Liver (tissue), 9 donors: ENCODE results near the gene TMEM238L. TPM values are rescaled to one million over a fixed set of nuclear protein-coding genes. Genes with fewer than 3 reads are reported as not detected.

ENCODE experiments used
- DNase-seq: peaks from one replicate; pipeline ENCODE4 v3.0.0-alpha.2; 2017; ENCODE audit warnings: low spot score
- H3K27ac ChIP-seq, 2 donors: one replicate each; pipeline ENCODE4 v1.7.0; 2013; ENCODE audit warnings: inconsistent platforms in 2 of 2, low read length in 2 of 2, control low read depth in 1 of 2, low read depth in 1 of 2, mild to moderate bottlenecking in 1 of 2
- H3K27me3 ChIP-seq, 4 donors: one replicate each; pipeline versions ENCODE4 v1.6.1 to v1.7.0; 2013; ENCODE audit warnings: low read length in 3 of 4, inconsistent platforms in 1 of 4, mild to moderate bottlenecking in 1 of 4, moderate library complexity in 1 of 4; ENCODE audit not compliant: control insufficient read depth in 4 of 4, insufficient read depth in 4 of 4
- H3K36me3 ChIP-seq, 4 donors: one replicate each; pipeline versions ENCODE4 v1.6.1 to v1.7.0; 2013; ENCODE audit warnings: low read length in 3 of 4, mild to moderate bottlenecking in 3 of 4, low read depth in 1 of 4, moderate library complexity in 1 of 4; ENCODE audit not compliant: control insufficient read depth in 4 of 4, insufficient read depth in 3 of 4
- H3K4me1 ChIP-seq, 4 donors: one replicate each; pipeline versions ENCODE4 v1.6.1 to v1.7.0; 2013; ENCODE audit warnings: low read length in 3 of 4, mild to moderate bottlenecking in 3 of 4, moderate library complexity in 1 of 4; ENCODE audit not compliant: control insufficient read depth in 4 of 4, insufficient read depth in 4 of 4
- H3K4me3 ChIP-seq, 3 donors: one replicate each; pipeline versions ENCODE4 v1.6.1 to v1.7.0; 2013; ENCODE audit warnings: low read length in 3 of 3, control low read depth in 1 of 3, low read depth in 1 of 3, mild to moderate bottlenecking in 1 of 3
- H3K9ac ChIP-seq, 2 donors: one replicate each; pipeline ENCODE4 v1.7.0; 2013; ENCODE audit warnings: low read length in 2 of 2, mild to moderate bottlenecking in 2 of 2, moderate library complexity in 2 of 2, control low read depth in 1 of 2, low read depth in 1 of 2
- H3K9me3 ChIP-seq, 4 donors: one replicate each; pipeline versions ENCODE4 v1.6.1 to v1.7.0; 2013; ENCODE audit warnings: low read length in 3 of 4; ENCODE audit not compliant: control insufficient read depth in 4 of 4
- FOXA1 ChIP-seq: IDR thresholded peaks from 2 replicates; pipeline ENCODE4 v1.6.1; 2016; ENCODE audit warnings: antibody characterized with exemption
- FOXA2 ChIP-seq: IDR thresholded peaks from 2 replicates; pipeline ENCODE4 v1.6.1; 2016; ENCODE audit warnings: antibody characterized with exemption
- GABPA ChIP-seq, 2 donors: IDR thresholded peaks in 1 of 2; conservative IDR thresholded peaks in 1 of 2; 2 replicates each; pipeline ENCODE4 v1.6.1; 2016; ENCODE audit warnings: antibody characterized with exemption in 2 of 2, mild to moderate bottlenecking in 1 of 2, moderate library complexity in 1 of 2
- HNF4A ChIP-seq, 2 donors: conservative IDR thresholded peaks; 2 replicates each; pipeline ENCODE4 v1.6.1; 2016; ENCODE audit warnings: antibody characterized with exemption in 2 of 2, mild to moderate bottlenecking in 2 of 2
- JUND ChIP-seq, 2 donors: IDR thresholded peaks; 2 replicates each; pipeline ENCODE4 v1.6.1; 2016; ENCODE audit warnings: antibody characterized with exemption in 2 of 2
- NR2F2 ChIP-seq: IDR thresholded peaks from 2 replicates; pipeline ENCODE4 v1.6.1; 2016; ENCODE audit warnings: antibody characterized with exemption
- SP1 ChIP-seq: IDR thresholded peaks from 2 replicates; pipeline ENCODE4 v1.6.1; 2018; ENCODE audit warnings: antibody characterized with exemption, mild to moderate bottlenecking
- YY1 ChIP-seq: IDR thresholded peaks from 2 replicates; pipeline ENCODE4 v1.6.1; 2016; ENCODE audit warnings: antibody characterized with exemption, mild to moderate bottlenecking
- WGBS: extraction: QIAGEN DNeasy Blood & Tissue Kit; methylation state at CpG from one replicate; pipeline ENCODE4 v1.1.7; 2013; 5-methylcytosine and 5-hydroxymethylcytosine counted together
- polyA plus RNA-seq, 2 donors: library from polyadenylated mRNA; stranded (reverse) in 1 of 2; unstranded in 1 of 2; fragments of 200-250 nt in 1 of 2; fragments of >200 nt in 1 of 2; fragmentation: Nextera tagmentation in 1 of 2; extraction: Ambion mirVana in 1 of 2; gene quantifications; one replicate each; pipeline versions ENCODE4 v1.2.1 to v1.2.3, GENCODE V29; 2013 to 2015
- total RNA-seq, 2 donors: library from RNA; depleted of rRNA; stranded (reverse); fragments of >200 nt; gene quantifications; one replicate each; pipeline ENCODE4 v1.2.3, GENCODE V29; 2014
- TF ChIP-seq, protein P1 (sequence below): fragments of 150-350 bp; IDR thresholded peaks from 2 replicates; pipeline ENCODE4 v1.5.1; 2017; ENCODE audit warnings: improper control_type of control experiment, low read depth, low read length; ENCODE audit not compliant: missing input control
- TF ChIP-seq, protein P2 (sequence below): IDR thresholded peaks from 2 replicates; pipeline ENCODE4 v1.6.1; 2016; ENCODE audit warnings: antibody characterized with exemption, mild to moderate bottlenecking
- donor health status: healthy.
- donor health status: healthy.
- donor health status: healthy.
- donor health status: healthy.
- donor health status: healthy.

The TMEM238L gene
- total and polyA plus RNA-seq, 4 donors = 0.85 to 4.2 (median 1.2) TPM; not detected in 1

DNA sequence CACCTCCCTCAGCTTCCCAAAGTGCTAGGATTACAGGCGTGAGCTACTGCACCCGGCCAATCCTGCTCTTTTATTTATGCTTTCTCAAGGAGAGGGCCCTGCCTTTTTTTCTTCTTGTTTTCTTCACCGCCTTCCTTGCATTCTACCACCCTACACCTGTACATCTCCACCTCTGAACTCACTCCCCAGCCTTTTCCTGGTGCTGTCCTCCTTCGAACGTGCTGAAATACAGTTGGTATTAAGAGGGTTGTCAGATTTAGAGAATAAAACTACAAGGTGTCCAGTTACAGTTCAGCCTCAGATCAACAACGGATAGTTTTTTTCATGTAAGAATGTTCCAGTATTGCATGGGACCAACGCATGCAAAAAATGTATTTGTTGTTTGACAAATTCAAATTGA is 32.2 kb upstream of the TMEM238L start:
- no peak for DNase-seq
- WGBS = 88% methylated on average over 7 of the region's 7 CpGs
- Histone ChIP-seq H3K27ac (no peak overlapping the region), H3K9ac (no peak overlapping the region), H3K4me3 (no peak overlapping the region), H3K36me3 (no peaks in the 10 kb centered on the region), H3K4me1 (no peaks in the 10 kb centered on the region), H3K9me3 (no peaks in the 10 kb centered on the region), H3K27me3 (no peaks in the 10 kb centered on the region)
- TF ChIP-seq YY1 (no peak), GABPA (IDR thresholded peaks at IDR 0.05 in 1 of 2, conservative IDR thresholded peaks at IDR 0.05 in 1 of 2) (no peak), NR2F2 (no peak)
- TF ChIP-seq, protein P1, sequence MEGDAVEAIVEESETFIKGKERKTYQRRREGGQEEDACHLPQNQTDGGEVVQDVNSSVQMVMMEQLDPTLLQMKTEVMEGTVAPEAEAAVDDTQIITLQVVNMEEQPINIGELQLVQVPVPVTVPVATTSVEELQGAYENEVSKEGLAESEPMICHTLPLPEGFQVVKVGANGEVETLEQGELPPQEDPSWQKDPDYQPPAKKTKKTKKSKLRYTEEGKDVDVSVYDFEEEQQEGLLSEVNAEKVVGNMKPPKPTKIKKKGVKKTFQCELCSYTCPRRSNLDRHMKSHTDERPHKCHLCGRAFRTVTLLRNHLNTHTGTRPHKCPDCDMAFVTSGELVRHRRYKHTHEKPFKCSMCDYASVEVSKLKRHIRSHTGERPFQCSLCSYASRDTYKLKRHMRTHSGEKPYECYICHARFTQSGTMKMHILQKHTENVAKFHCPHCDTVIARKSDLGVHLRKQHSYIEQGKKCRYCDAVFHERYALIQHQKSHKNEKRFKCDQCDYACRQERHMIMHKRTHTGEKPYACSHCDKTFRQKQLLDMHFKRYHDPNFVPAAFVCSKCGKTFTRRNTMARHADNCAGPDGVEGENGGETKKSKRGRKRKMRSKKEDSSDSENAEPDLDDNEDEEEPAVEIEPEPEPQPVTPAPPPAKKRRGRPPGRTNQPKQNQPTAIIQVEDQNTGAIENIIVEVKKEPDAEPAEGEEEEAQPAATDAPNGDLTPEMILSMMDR = no peak
- TF ChIP-seq, protein P2, sequence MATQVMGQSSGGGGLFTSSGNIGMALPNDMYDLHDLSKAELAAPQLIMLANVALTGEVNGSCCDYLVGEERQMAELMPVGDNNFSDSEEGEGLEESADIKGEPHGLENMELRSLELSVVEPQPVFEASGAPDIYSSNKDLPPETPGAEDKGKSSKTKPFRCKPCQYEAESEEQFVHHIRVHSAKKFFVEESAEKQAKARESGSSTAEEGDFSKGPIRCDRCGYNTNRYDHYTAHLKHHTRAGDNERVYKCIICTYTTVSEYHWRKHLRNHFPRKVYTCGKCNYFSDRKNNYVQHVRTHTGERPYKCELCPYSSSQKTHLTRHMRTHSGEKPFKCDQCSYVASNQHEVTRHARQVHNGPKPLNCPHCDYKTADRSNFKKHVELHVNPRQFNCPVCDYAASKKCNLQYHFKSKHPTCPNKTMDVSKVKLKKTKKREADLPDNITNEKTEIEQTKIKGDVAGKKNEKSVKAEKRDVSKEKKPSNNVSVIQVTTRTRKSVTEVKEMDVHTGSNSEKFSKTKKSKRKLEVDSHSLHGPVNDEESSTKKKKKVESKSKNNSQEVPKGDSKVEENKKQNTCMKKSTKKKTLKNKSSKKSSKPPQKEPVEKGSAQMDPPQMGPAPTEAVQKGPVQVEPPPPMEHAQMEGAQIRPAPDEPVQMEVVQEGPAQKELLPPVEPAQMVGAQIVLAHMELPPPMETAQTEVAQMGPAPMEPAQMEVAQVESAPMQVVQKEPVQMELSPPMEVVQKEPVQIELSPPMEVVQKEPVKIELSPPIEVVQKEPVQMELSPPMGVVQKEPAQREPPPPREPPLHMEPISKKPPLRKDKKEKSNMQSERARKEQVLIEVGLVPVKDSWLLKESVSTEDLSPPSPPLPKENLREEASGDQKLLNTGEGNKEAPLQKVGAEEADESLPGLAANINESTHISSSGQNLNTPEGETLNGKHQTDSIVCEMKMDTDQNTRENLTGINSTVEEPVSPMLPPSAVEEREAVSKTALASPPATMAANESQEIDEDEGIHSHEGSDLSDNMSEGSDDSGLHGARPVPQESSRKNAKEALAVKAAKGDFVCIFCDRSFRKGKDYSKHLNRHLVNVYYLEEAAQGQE = no peak

DNA sequence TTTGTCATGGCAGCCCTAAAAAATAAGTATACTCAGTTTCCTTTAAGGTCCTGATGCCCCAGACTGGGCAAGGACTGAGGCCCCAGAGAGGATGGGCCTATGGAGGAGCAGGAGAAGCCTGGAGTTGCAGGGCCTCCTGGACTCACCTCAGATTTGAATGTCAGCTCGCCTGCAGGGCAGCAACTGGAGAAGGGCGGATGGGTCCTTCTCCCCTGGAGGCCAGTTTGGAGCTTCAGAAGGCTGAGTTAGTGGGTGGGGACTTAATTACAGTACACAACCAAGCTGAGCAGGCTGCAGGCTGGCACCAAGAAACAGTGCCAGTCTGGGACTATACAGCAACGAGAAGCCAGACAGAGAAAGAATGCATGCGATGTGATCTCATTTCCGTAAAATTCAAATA is 27.8 kb upstream of the TMEM238L start:
- TF ChIP-seq FOXA1 = no peak
- no peak for TF ChIP-seq SP1
- TF ChIP-seq JUND (IDR thresholded peaks at IDR 0.05) = no peak
- no peak for TF ChIP-seq HNF4A (conservative IDR thresholded peaks at IDR 0.05)
- no peak for DNase-seq
- 98% methylated on average over 5 of the region's 5 CpGs for WGBS
- Histone ChIP-seq H3K9me3 (no peaks in the 10 kb centered on the region), H3K27me3 (no peaks in the 10 kb centered on the region), H3K4me3 (no peak overlapping the region), H3K4me1 (no peaks in the 10 kb centered on the region), H3K36me3 (no peaks in the 10 kb centered on the region), H3K27ac (no peak overlapping the region), H3K9ac (no peak overlapping the region)

DNA sequence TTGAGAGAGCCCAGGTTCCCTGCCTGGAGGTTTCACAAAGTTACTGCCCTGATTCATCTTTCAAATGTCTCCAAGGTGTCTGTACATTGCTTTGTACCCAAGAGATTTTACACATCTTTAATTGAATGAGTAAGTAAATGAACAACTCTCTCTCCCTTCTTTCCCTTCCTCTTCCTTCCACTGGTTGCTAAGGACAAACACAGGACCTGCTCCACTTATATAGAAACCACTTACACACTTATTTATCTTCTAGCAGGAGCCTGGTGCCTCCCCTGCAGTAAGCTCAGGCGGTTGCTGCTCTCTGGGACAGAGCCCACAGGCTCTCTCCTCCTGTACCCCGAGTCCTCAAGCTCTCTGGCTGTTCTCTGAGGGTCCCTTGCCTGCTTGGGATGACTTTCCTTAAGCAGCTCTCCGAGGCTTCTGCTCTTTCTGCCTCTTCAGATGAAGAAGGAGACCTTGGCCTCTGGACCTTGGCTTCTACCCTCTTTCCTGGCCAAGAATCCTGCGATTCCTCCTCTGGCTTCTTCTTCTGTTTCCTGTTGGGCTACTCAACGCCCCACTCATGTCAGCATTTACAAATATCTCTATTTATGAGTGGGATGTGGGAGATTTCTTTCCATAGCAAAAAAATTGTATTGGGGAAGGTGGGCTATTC is 24.1 kb upstream of the TMEM238L start:
- Histone ChIP-seq H3K9ac (no peak overlapping the region), H3K4me1 (no peaks in the 10 kb centered on the region), H3K27me3 (no peaks in the 10 kb centered on the region), H3K9me3 (no peaks in the 10 kb centered on the region), H3K36me3 (no peaks in the 10 kb centered on the region), H3K27ac (no peak overlapping the region), H3K4me3 (no peak overlapping the region)
- no peak for DNase-seq
- no peak for TF ChIP-seq NR2F2
- TF ChIP-seq, protein P1 = no peak
- TF ChIP-seq, protein P2 = no peak
- no peak for TF ChIP-seq JUND (IDR thresholded peaks at IDR 0.05)
- TF ChIP-seq FOXA1 = no peak
- TF ChIP-seq HNF4A (conservative IDR thresholded peaks at IDR 0.05) = no peak
- TF ChIP-seq FOXA2 = no peak
- 77% methylated on average over 5 of the region's 5 CpGs for WGBS
